Measurements from ENCODE around the gene CHCHD4.

DNA sequence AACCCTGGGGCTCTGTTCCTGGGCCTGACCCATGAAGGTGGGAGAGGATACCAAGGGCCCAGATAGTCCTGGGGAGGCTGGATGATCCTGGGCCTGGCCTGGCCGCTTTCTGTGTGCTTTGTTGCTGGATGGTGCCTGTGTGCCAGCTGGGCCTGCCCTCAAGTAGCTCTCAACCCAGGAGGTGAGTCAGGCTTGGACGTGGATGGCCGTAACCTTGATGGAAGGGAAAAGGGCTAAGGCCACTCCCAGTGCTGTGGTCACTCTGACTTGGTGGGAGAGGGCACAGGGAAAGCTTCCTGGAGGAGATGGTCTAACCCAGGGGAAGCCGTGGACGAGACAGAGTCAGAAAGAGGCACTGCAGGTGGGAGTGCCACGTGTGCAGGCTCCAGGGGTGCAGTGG is 9.6 kb upstream of the CHCHD4 start:
- TF ChIP-seq, protein P1, sequence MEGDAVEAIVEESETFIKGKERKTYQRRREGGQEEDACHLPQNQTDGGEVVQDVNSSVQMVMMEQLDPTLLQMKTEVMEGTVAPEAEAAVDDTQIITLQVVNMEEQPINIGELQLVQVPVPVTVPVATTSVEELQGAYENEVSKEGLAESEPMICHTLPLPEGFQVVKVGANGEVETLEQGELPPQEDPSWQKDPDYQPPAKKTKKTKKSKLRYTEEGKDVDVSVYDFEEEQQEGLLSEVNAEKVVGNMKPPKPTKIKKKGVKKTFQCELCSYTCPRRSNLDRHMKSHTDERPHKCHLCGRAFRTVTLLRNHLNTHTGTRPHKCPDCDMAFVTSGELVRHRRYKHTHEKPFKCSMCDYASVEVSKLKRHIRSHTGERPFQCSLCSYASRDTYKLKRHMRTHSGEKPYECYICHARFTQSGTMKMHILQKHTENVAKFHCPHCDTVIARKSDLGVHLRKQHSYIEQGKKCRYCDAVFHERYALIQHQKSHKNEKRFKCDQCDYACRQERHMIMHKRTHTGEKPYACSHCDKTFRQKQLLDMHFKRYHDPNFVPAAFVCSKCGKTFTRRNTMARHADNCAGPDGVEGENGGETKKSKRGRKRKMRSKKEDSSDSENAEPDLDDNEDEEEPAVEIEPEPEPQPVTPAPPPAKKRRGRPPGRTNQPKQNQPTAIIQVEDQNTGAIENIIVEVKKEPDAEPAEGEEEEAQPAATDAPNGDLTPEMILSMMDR (IDR thresholded peaks at IDR 0.05): no peak
- TF ChIP-seq POLR2A (IDR thresholded peaks at IDR 0.05): no peak

Measured in testis (tissue), 2 donors.